ENCODE results near the gene FEZ2. TPM values are rescaled to one million over a fixed set of nuclear protein-coding genes. Genes with fewer than 3 reads are reported as not detected.

The FEZ2 gene
- total and polyA plus RNA-seq, 2 of the 8 experiments (the other 6 are each of a cell fraction or from before 2014, with no cell fraction given) = 7.5 to 16.4 TPM

- no peak for TF ChIP-seq POLR2AphosphoS5 (IDR thresholded peaks at IDR 0.05; ENCODE audit: low read depth, low read length)
- no peak for TF ChIP-seq MAX (IDR thresholded peaks at IDR 0.05)
- no peak for TF ChIP-seq CREB1 (IDR thresholded peaks at IDR 0.05)
- TF ChIP-seq, protein P1, sequence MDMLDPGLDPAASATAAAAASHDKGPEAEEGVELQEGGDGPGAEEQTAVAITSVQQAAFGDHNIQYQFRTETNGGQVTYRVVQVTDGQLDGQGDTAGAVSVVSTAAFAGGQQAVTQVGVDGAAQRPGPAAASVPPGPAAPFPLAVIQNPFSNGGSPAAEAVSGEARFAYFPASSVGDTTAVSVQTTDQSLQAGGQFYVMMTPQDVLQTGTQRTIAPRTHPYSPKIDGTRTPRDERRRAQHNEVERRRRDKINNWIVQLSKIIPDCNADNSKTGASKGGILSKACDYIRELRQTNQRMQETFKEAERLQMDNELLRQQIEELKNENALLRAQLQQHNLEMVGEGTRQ (IDR thresholded peaks at IDR 0.05; ENCODE audit: low read length) = no peak
These were observed 28.6 kb downstream of the FEZ2 start (continued) for GRCh38 chr2:36569267-36569856.
